A549 (cell line): Measurements from ENCODE around the gene HES3. TPM values are rescaled to one million over a fixed set of nuclear protein-coding genes. Genes with fewer than 3 reads are reported as not detected.

Experiments used
- ATAC-seq, 2 experiments: fragments of 200-7000 bp in 1 of 2; fragments of >200 bp in 1 of 2; cut with Nextera tagmentation in 1 of 2; cut with Tn5 transposase in 1 of 2; 3 replicates each; pipeline versions ENCODE4 v1.8.0 to v1.9.1; 2018 to 2020; ENCODE audit warnings: mild to moderate bottlenecking in 1 of 2, moderate library complexity in 1 of 2
- CTCF ChIA-PET: fragments of 300-600 bp; sonication (Branson Sonifier 250); formaldehyde crosslinking; extraction: SDS; loops from one replicate; lab custom pipeline; 2021; ENCODE audit warnings: antibody characterized with exemption, inconsistent platforms; lab: Yijun Ruan, JAX
- POLR2A ChIA-PET: fragments of 350-600 bp; formaldehyde crosslinking; extraction: SDS; loops from one replicate; lab custom pipeline; 2021; ENCODE audit warnings: antibody characterized with exemption, inconsistent platforms; lab: Yijun Ruan, JAX
- DNase-seq, 2 experiments: peaks; one replicate each; pipeline versions ENCODE4 v3.0.0 to v3.0.0-alpha.2; 2011 to 2016; ENCODE audit warnings: low read depth in 1 of 2, low spot score in 1 of 2
- FAIRE-seq: peaks from 2 replicates; lab custom pipeline; 2011; peaks lifted over from hg19 to GRCh38; lab: Jason Lieb, UNC
- H3K27ac ChIP-seq, 2 experiments: fragments of >200 bp; sonication (Bioruptor Twin); formaldehyde crosslinking; 3 replicates each; pipeline ENCODE4 v1.5.1; 2016 to 2017
- H3K4me1 ChIP-seq: fragments of >200 bp; sonication (Bioruptor Twin); formaldehyde crosslinking; 3 replicates; pipeline ENCODE4 v1.6.1; 2016
- H3K4me2 ChIP-seq: fragments of >200 bp; sonication (Bioruptor Twin); formaldehyde crosslinking; 3 replicates; pipeline ENCODE4 v1.6.1; 2016
- H3K4me3 ChIP-seq: fragments of >200 bp; sonication (Bioruptor Twin); formaldehyde crosslinking; 3 replicates; pipeline ENCODE4 v1.5.1; 2016
- H3K9me3 ChIP-seq: fragments of >200 bp; sonication (Bioruptor Twin); formaldehyde crosslinking; 3 replicates; pipeline ENCODE4 v1.6.1; 2016
- ATOH8 ChIP-seq: fragments of 250-450 bp; sonication (Bioruptor Pico); IDR thresholded peaks from 2 replicates; pipeline ENCODE4 v1.5.0; 2020; ENCODE audit warnings: low read depth, mild to moderate bottlenecking, moderate library complexity
- CBX8 ChIP-seq: fragments of 200-600 bp; sonication (generic); IDR thresholded peaks from 2 replicates; pipeline ENCODE4 v1.6.1; 2016
- CEBPB ChIP-seq, 2 experiments: fragments of >200 bp in 1 of 2; sonication (Bioruptor Twin) in 1 of 2; formaldehyde crosslinking in 1 of 2; IDR thresholded peaks; 2 replicates each; pipeline ENCODE4 v1.6.1; 2012 to 2016
- CHD4 ChIP-seq: fragments of 200-600 bp; sonication (generic); IDR thresholded peaks from 2 replicates; pipeline ENCODE4 v1.6.1; 2016; ENCODE audit warnings: antibody characterized with exemption, mild to moderate bottlenecking, borderline replicate concordance
- ELK1 ChIP-seq: fragments of 150-350 bp; IDR thresholded peaks from 2 replicates; pipeline ENCODE4 v1.6.1; 2014; ENCODE audit warnings: low read depth, mild to moderate bottlenecking, low read length
- FOXS1 ChIP-seq: fragments of 250-450 bp; sonication (Bioruptor Pico); IDR thresholded peaks from 2 replicates; pipeline ENCODE4 v1.5.0; 2020; ENCODE audit warnings: mild to moderate bottlenecking, moderate library complexity
- HEYL ChIP-seq: fragments of 250-450 bp; sonication (Bioruptor Pico); IDR thresholded peaks from 2 replicates; pipeline ENCODE4 v1.8.0; 2021; ENCODE audit warnings: mild to moderate bottlenecking, moderate library complexity
- HMGXB4 ChIP-seq: fragments of 250-450 bp; sonication (Bioruptor Pico); IDR thresholded peaks from 2 replicates; pipeline ENCODE4 v1.5.0; 2021; ENCODE audit warnings: mild to moderate bottlenecking, moderate library complexity, borderline replicate concordance
- HOXA7 ChIP-seq: fragments of 250-450 bp; sonication (Bioruptor Pico); IDR thresholded peaks from 2 replicates; pipeline ENCODE4 v1.5.0; 2020; ENCODE audit warnings: mild to moderate bottlenecking, moderate library complexity
- HOXB13 ChIP-seq: fragments of 250-450 bp; sonication (Bioruptor Pico); IDR thresholded peaks from 2 replicates; pipeline ENCODE4 v1.5.0; 2020; ENCODE audit warnings: low read depth, mild to moderate bottlenecking, moderate library complexity
- HOXB5 ChIP-seq: fragments of 250-450 bp; sonication (Bioruptor Pico); IDR thresholded peaks from 2 replicates; pipeline ENCODE4 v1.5.0; 2020; ENCODE audit warnings: mild to moderate bottlenecking, moderate library complexity
- KDM5A ChIP-seq: fragments of 200-600 bp; sonication (generic); IDR thresholded peaks from 2 replicates; pipeline ENCODE4 v1.6.1; 2016; ENCODE audit warnings: antibody characterized with exemption, mild to moderate bottlenecking
- MAFK ChIP-seq: fragments of 450-650 bp; IDR thresholded peaks from 2 replicates; pipeline ENCODE4 v1.6.1; 2014; ENCODE audit not compliant: partially characterized antibody
- MAX ChIP-seq: IDR thresholded peaks from 2 replicates; pipeline ENCODE4 v1.6.1; 2012
- PBX3 ChIP-seq: IDR thresholded peaks from 2 replicates; pipeline ENCODE4 v1.6.1; 2012
- POLR2A ChIP-seq: IDR thresholded peaks from 2 replicates; pipeline ENCODE4 v1.6.1; 2012; ENCODE audit warnings: mild to moderate bottlenecking, low read length
- RAD21 ChIP-seq, 2 experiments: fragments of >200 bp in 1 of 2; sonication (Bioruptor Twin) in 1 of 2; formaldehyde crosslinking in 1 of 2; IDR thresholded peaks in 1 of 2; conservative IDR thresholded peaks in 1 of 2; 2 replicates in 1 of 2; 3 replicates in 1 of 2; pipeline ENCODE4 v1.6.1; 2012 to 2018; ENCODE audit warnings: inconsistent platforms in 1 of 2
- REST ChIP-seq: fragments of 200-600 bp; sonication (generic); IDR thresholded peaks from 2 replicates; pipeline ENCODE4 v1.6.1; 2016; ENCODE audit warnings: antibody characterized with exemption, mild to moderate bottlenecking, moderate library complexity
- RNF2 ChIP-seq: fragments of 200-600 bp; sonication (generic); IDR thresholded peaks from 2 replicates; pipeline ENCODE4 v1.6.1; 2016; ENCODE audit warnings: low read depth, mild to moderate bottlenecking, antibody characterized with exemption, moderate library complexity, borderline replicate concordance
- SMC3 ChIP-seq: fragments of >200 bp; sonication (Bioruptor Twin); formaldehyde crosslinking; IDR thresholded peaks from 3 replicates; pipeline ENCODE4 v1.6.1; 2018; ENCODE audit warnings: inconsistent platforms
- ZC3H11A ChIP-seq: fragments of 450-650 bp; IDR thresholded peaks from 2 replicates; pipeline ENCODE4 v1.6.1; 2014; ENCODE audit warnings: antibody characterized with exemption, mild to moderate bottlenecking
- ZNF302 ChIP-seq: fragments of 250-450 bp; sonication (Bioruptor Pico); IDR thresholded peaks from 2 replicates; pipeline ENCODE4 v1.9.0; 2021; ENCODE audit warnings: inconsistent platforms, mild to moderate bottlenecking, moderate library complexity
- WGBS: methylation state at CpG from one replicate; pipeline ENCODE4 v1.1.6; 2017; ENCODE audit errors: missing lambda C conversion rate; 5-methylcytosine and 5-hydroxymethylcytosine counted together
- polyA plus RNA-seq, 4 experiments: library from polyadenylated mRNA; depleted of rRNA in 3 of 4; stranded (reverse); fragments of >200 nt; fragmentation: RNase III in 1 of 4; extraction: RNeasy Plus Mini Kit Qiagen cat#74134 plus additional on column Dnase treatment in 1 of 4; gene quantifications; 2 replicates in 3 of 4; 3 replicates in 1 of 4; pipeline ENCODE4 v1.2.3, GENCODE V29; 2011 to 2017

The HES3 gene
- polyA plus RNA-seq, 2 of the 4 experiments (the other 2 are of a cell fraction) = not detected

- H3K27ac ChIP-seq = no peak overlapping the region
- TF ChIP-seq ELK1 = no peak
- TF ChIP-seq FOXS1 (CRISPR knock-in tag) = no peak
- TF ChIP-seq ZNF302 (CRISPR knock-in tag) = no peak
- no peak for TF ChIP-seq HMGXB4 (CRISPR knock-in tag)
- no peak for TF ChIP-seq SMC3
- TF ChIP-seq CHD4 = no peak
- no peak for TF ChIP-seq POLR2A
- TF ChIP-seq KDM5A = no peak
- no peak for TF ChIP-seq HOXB13 (CRISPR knock-in tag)
- no peak for TF ChIP-seq MAFK
- no peak for TF ChIP-seq HEYL (CRISPR knock-in tag)
- no peak for TF ChIP-seq MAX
- TF ChIP-seq HOXB5 (CRISPR knock-in tag) = no peak
- no peak for TF ChIP-seq REST
- TF ChIP-seq ZC3H11A = no peak
- TF ChIP-seq, all 56 proteins: peak for 0
- POLR2A ChIA-PET = no interaction called here
- Histone ChIP-seq H3K4me3 (no peak overlapping the region), H3K4me1 (peaks cover 6% of the 10 kb centered on the region; the same call in 1 of the 3 replicates), H3K4me2 (no peak overlapping the region), H3K9me3 (no peaks in the 10 kb centered on the region)
- ATAC-seq = no peak
- no peak for DNase-seq
- CTCF ChIA-PET = interaction anchor here (0.5 to 1.4 kb wide), 6 partner anchors 21 to 476 kb away, joined by 3 to 4 read pairs (median 3); no protein-coding TSS in a partner anchor
- 68% methylated on average over 10 of the region's 12 CpGs for WGBS
- FAIRE-seq = no peak
These were observed 23.8 kb downstream of the HES3 start for GRCh38 chr1:6267686-6268322.

GRCh38 chr1:6268415-6268814 is 24.4 kb downstream of the HES3 start:
- DNase-seq (no peak), FAIRE-seq (no peak), ATAC-seq (0 out of 6 replicates have a peak, but pooled peaks of 1 of the 2 experiments have one; percentile 14)
- WGBS = 91% methylated on average over 7 of the region's 21 CpGs
- Histone ChIP-seq H3K4me2 (no peak overlapping the region), H3K27ac (no peak overlapping the region), H3K9me3 (no peaks in the 10 kb centered on the region), H3K4me1 (peaks cover 6% of the 10 kb centered on the region; the same call in 1 of the 3 replicates), H3K4me3 (no peak overlapping the region)
- ChIA-PET POLR2A (no interaction called here), CTCF (interaction anchor here (0.5 to 1.1 kb wide), 3 partner anchors 22 to 476 kb away, joined by 3 read pairs; no protein-coding TSS in a partner anchor)
- TF ChIP-seq RAD21 (conservative IDR thresholded peaks at IDR 0.05 in 1 of 2, IDR thresholded peaks at IDR 0.05 in 1 of 2) (no peak), CBX8 (no peak), RNF2 (no peak), KDM5A (no peak), ATOH8 (CRISPR knock-in tag) (no peak), MAFK (no peak), PBX3 (no peak), HOXA7 (CRISPR knock-in tag) (no peak), CEBPB (IDR thresholded peaks at IDR 0.05) (no peak), REST (no peak), ZNF302 (CRISPR knock-in tag) (no peak), SMC3 (no peak)
